Measurements from ENCODE around the gene CDY2A.
"Not testable (repeated sequence)": the region's sequence is repeated elsewhere in the genome, so short reads cannot be mapped to it uniquely, and the experiment has no call there.

CDY2A gene

GRCh38 chrY:18025487-18025886, at the start of gene CDY2A:
Gene CDY2A (plus strand): TSS chrY:18025787. CDS start chrY:18026115, 328 bp downstream.
- not testable (repeated sequence) for DNase-seq

GRCh38 chrY:17997586-17997985, 28.0 kb upstream of the CDY2A start:
- not testable (repeated sequence) for DNase-seq

GRCh38 chrY:17998266-17998665, 27.3 kb upstream of the CDY2A start:
- not testable (repeated sequence) for DNase-seq

GRCh38 chrY:18023897-18024296, 1.7 kb upstream of the CDY2A start:
- DNase-seq: not testable (repeated sequence)

GRCh38 chrY:18028845-18029244, 3.3 kb downstream of the CDY2A start:
- not testable (repeated sequence) for DNase-seq

GRCh38 chrY:18030178-18030577, 4.6 kb downstream of the CDY2A start:
- not testable (repeated sequence) for DNase-seq

- not testable (repeated sequence) for DNase-seq
Measured at GRCh38 chrY:18034100-18034814, 8.7 kb downstream of the CDY2A start.

GRCh38 chrY:18034864-18035263, 9.3 kb downstream of the CDY2A start:
- not testable (repeated sequence) for DNase-seq

- not testable (repeated sequence) for DNase-seq
Measured at GRCh38 chrY:18044990-18045389, 19.4 kb downstream of the CDY2A start.

- not testable (repeated sequence) for DNase-seq
Measured at GRCh38 chrY:18048149-18049040, 22.8 kb downstream of the CDY2A start.

- not testable (repeated sequence) for DNase-seq
Measured at GRCh38 chrY:18049061-18049460, 23.5 kb downstream of the CDY2A start.

- not testable (repeated sequence) for DNase-seq
Measured at GRCh38 chrY:18056473-18056872, 30.9 kb downstream of the CDY2A start.

- DNase-seq: not testable (repeated sequence)
Measured at GRCh38 chrY:18073464-18073863, 47.9 kb downstream of the CDY2A start.
